Activated CD4-positive, alpha-beta T cell treated with anti-CD3 and anti-CD28 coated beads, Interleukin-2, amount 50 U/mL, for 24 hours (primary cell): ENCODE measurements around the gene EARS2.
"Not testable (repeated sequence)": the region's sequence is repeated elsewhere in the genome, so short reads cannot be mapped to it uniquely, and the experiment has no call there.

Experiments used
- DNase-seq, 2 donors: peaks; one replicate each; pipeline ENCODE4 v3.0.0-alpha.2; 2020; ENCODE audit warnings: low read depth in 1 of 2, low spot score in 1 of 2

The EARS2 gene

DNA sequence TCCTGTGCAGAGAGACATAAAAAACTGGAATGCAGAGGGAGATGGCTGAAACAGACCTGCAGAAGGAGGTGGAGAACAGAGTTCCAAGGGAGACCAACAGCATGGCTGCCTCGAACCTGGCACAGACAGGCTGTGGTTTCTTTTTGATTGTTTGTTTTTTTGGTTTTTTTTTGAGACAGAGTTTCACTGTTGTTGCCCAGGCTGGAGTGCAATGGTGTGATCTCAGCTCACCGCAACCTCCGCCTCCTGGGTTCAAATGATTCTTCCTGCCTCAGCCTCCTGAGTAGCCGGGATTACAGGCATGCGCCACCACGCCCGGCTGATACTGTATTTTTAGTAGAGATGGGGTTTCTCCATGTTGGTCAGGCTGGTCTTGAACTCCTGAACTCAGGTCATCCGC lies 73.7 kb downstream of the EARS2 start:
- not testable (repeated sequence) for DNase-seq

DNA sequence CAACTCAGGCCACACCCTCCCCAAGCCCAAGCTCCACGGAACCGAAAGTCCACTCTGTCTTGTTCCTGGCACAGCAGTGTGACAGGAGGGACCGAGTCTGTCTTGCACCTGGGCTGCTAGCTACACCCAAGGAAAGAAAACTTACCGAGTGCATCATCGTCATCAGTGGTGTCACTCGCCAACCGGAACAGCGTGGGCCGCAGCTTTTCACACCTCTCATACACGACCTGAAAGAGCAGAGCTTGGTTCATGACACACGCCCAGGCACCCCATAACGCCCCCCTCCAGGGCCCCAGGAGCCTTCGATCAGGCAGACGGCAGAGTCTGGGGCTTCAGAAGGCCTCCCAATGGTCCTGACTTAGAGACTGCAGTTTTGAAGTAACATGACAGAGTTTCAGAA lies 74.4 kb downstream of the EARS2 start:
- no peak for DNase-seq

DNA sequence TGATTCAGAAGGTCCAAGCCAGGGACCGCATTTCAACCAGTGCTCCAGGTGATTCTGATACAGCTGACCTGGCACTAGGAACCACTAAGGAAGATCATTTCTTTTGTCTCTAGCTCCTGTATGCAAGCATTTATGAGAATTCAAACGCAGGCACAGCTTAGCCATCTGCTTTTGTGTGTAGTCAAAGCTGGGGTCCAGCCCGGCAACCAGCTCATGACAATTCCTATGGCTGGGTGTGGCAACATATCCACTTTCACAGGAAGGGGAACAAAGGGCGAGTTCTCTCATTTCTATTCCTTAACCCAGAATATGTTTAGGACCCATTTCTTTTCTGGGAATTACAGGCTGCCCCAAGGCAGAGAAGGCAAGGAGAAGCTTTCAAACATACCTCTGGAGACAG lies 76.9 kb downstream of the EARS2 start:
- no peak for DNase-seq

DNA sequence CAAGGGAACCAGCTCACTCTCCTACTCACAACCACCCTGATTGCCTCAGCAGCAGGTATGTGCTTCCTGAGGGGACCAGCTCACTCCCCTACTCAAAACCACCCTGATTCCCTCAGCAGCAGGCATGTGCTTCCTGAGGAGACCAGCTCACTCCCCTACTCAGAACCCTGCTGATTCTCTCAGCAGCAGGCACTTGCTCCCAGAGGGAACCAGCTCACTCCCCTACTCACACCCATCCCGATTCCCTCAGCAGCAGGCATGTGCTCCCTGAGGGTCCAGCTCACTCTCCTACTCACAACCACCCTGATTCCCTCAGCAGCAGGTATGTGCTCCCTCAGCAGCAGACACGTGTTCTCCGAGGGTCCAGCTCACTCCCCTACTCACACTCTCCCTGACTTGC lies 78.0 kb downstream of the EARS2 start:
- no peak for DNase-seq

DNA sequence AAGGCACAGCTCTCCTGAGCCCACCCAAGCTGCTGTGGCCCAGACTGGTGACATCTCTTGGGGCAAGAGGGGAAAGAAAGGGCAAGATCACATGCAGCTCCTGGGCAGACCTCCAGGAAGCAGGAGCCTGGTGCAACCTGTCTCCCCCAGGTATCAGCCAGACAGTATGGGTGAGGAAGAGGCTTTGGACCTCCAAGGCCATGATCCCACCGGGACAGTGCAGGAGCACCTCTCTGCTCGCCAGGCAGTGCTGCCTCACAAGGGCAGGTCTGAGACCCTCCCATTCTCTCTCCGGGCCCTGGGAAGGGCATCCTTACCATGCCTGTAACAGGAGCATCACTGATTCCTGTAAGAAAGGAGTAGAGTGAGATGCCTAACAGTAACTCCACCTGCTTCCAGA lies 78.6 kb downstream of the EARS2 start:
- DNase-seq, result no peak

DNA sequence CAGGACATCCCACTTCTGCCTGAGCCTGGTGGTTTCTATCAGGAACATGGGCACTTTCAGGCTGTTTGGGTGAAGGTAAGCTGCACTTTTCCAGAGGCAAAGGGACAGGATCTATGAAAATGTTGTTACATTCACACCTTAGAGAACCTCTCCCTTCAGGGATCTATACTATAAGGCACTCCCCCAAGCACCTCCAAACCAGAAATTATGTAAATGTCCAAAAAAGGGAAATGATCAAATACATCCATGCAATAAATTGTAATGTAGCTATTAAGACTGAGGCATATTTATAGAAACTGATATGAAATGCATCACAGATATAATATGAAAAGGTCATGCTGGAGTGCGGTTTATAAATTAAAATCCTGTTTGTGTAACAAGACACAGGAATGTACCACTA lies 80.9 kb downstream of the EARS2 start:
- no peak for DNase-seq
